GM12878 (cell line): ENCODE data around the gene MKNK1. TPM values are rescaled to one million over a fixed set of nuclear protein-coding genes. Genes with fewer than 3 reads are reported as not detected.

Experiments used
- EP300 ChIP-seq, 2 experiments: fragments of 150-350 bp in 1 of 2; IDR thresholded peaks; 2 replicates each; pipeline ENCODE4 v1.6.1; 2011 to 2012; ENCODE audit warnings: low read depth in 2 of 2, low read length in 2 of 2, borderline replicate concordance in 1 of 2, improper control_type of control experiment in 1 of 2, inconsistent platforms in 1 of 2; ENCODE audit not compliant: control insufficient read depth in 1 of 2
- FOS ChIP-seq: IDR thresholded peaks from 3 replicates; pipeline ENCODE4 v1.6.1; 2011; ENCODE audit warnings: borderline replicate concordance; ENCODE audit not compliant: insufficient read length; ENCODE audit errors: extremely low read depth
- KDM1A ChIP-seq: fragments of 200-600 bp; sonication (generic); IDR thresholded peaks from 2 replicates; pipeline ENCODE4 v1.6.1; 2016; ENCODE audit warnings: borderline replicate concordance
- NBN ChIP-seq: fragments of 450-650 bp; IDR thresholded peaks from 2 replicates; pipeline ENCODE4 v1.6.1; 2016
- POU2F2 ChIP-seq: IDR thresholded peaks from 3 replicates; pipeline ENCODE4 v1.6.1; 2011; ENCODE audit warnings: low read depth, mild to moderate bottlenecking, low read length, borderline replicate concordance
- PRDM15 ChIP-seq: fragments of 450-650 bp; formaldehyde crosslinking; IDR thresholded peaks from 2 replicates; pipeline ENCODE4 v1.4.0; 2020; ENCODE audit warnings: mild to moderate bottlenecking, moderate library complexity
- SUPT20H ChIP-seq: IDR thresholded peaks from 2 replicates; pipeline ENCODE4 v1.6.1; 2011; ENCODE audit warnings: low read depth, mild to moderate bottlenecking, low read length, moderate library complexity, borderline replicate concordance; ENCODE audit not compliant: control insufficient read depth
- ZNF274 ChIP-seq: IDR thresholded peaks from one replicate; pipeline ENCODE4 v1.8.0; 2011; ENCODE audit not compliant: insufficient read length, insufficient read depth
- polyA plus RNA-seq, 11 experiments: library from polyadenylated mRNA; depleted of rRNA in 4 of 11; unstranded in 6 of 11; stranded (reverse) in 5 of 11; fragments of >200 nt; fragmentation: Nextera tagmentation in 4 of 11; fragmentation: Illumina TruSeq in 1 of 11; extraction: Ambion mirVana in 4 of 11; extraction: Trizol in 1 of 11; gene quantifications; 1 replicate in 1 of 11; 2 replicates in 10 of 11; pipeline versions ENCODE4 v1.2.1 to v1.2.3, GENCODE V29; 2011 to 2016; ENCODE audit warnings: inconsistent platforms in 2 of 11, missing spikeins in 2 of 11, low read depth in 1 of 11
- total RNA-seq, 4 experiments: library from RNA; depleted of rRNA in 3 of 4; stranded (reverse); fragments of >200 nt in 3 of 4; fragmentation: Illumina TruSeq in 1 of 4; extraction: Trizol in 1 of 4; gene quantifications; 2 replicates each; pipeline versions ENCODE4 v1.2.1 to v1.2.3, GENCODE V29; 2013 to 2021
- TF ChIP-seq, protein P1 (sequence below): fragments of 450-650 bp; IDR thresholded peaks from 2 replicates; pipeline ENCODE4 v1.6.1; 2014; ENCODE audit warnings: mild to moderate bottlenecking
- TF ChIP-seq, protein P2 (sequence below): fragments of 450-650 bp; IDR thresholded peaks from 2 replicates; pipeline ENCODE4 v1.6.1; 2017; ENCODE audit warnings: mild to moderate bottlenecking, low read depth, inconsistent platforms; ENCODE audit not compliant: poor library complexity, severe bottlenecking
- TF ChIP-seq, protein P3 (sequence below): fragments of 450-650 bp; IDR thresholded peaks from 2 replicates; pipeline ENCODE4 v1.6.1; 2017; ENCODE audit warnings: mild to moderate bottlenecking, moderate library complexity

MKNK1 gene
- total and polyA plus RNA-seq, 10 of the 15 experiments (the other 5 are each of a cell fraction or from before 2014, with no cell fraction given) = 13.7 to 29.9 (median 26.5) TPM

- TF ChIP-seq PRDM15 (CRISPR knock-in tag) (no peak), ZNF274 (no peak), EP300 (IDR thresholded peaks at IDR 0.05; ENCODE audit: borderline replicate concordance in 1 of 2, control insufficient read depth in 1 of 2, low read depth in 2 of 2, low read length in 2 of 2) (no peak), KDM1A (no peak), FOS (no peak), NBN (no peak), SUPT20H (no peak), POU2F2 (no peak)
- TF ChIP-seq, protein P1, sequence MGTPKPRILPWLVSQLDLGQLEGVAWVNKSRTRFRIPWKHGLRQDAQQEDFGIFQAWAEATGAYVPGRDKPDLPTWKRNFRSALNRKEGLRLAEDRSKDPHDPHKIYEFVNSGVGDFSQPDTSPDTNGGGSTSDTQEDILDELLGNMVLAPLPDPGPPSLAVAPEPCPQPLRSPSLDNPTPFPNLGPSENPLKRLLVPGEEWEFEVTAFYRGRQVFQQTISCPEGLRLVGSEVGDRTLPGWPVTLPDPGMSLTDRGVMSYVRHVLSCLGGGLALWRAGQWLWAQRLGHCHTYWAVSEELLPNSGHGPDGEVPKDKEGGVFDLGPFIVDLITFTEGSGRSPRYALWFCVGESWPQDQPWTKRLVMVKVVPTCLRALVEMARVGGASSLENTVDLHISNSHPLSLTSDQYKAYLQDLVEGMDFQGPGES = no peak
- TF ChIP-seq, protein P2, sequence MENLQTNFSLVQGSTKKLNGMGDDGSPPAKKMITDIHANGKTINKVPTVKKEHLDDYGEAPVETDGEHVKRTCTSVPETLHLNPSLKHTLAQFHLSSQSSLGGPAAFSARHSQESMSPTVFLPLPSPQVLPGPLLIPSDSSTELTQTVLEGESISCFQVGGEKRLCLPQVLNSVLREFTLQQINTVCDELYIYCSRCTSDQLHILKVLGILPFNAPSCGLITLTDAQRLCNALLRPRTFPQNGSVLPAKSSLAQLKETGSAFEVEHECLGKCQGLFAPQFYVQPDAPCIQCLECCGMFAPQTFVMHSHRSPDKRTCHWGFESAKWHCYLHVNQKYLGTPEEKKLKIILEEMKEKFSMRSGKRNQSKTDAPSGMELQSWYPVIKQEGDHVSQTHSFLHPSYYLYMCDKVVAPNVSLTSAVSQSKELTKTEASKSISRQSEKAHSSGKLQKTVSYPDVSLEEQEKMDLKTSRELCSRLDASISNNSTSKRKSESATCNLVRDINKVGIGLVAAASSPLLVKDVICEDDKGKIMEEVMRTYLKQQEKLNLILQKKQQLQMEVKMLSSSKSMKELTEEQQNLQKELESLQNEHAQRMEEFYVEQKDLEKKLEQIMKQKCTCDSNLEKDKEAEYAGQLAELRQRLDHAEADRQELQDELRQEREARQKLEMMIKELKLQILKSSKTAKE = no peak
- TF ChIP-seq, protein P3, sequence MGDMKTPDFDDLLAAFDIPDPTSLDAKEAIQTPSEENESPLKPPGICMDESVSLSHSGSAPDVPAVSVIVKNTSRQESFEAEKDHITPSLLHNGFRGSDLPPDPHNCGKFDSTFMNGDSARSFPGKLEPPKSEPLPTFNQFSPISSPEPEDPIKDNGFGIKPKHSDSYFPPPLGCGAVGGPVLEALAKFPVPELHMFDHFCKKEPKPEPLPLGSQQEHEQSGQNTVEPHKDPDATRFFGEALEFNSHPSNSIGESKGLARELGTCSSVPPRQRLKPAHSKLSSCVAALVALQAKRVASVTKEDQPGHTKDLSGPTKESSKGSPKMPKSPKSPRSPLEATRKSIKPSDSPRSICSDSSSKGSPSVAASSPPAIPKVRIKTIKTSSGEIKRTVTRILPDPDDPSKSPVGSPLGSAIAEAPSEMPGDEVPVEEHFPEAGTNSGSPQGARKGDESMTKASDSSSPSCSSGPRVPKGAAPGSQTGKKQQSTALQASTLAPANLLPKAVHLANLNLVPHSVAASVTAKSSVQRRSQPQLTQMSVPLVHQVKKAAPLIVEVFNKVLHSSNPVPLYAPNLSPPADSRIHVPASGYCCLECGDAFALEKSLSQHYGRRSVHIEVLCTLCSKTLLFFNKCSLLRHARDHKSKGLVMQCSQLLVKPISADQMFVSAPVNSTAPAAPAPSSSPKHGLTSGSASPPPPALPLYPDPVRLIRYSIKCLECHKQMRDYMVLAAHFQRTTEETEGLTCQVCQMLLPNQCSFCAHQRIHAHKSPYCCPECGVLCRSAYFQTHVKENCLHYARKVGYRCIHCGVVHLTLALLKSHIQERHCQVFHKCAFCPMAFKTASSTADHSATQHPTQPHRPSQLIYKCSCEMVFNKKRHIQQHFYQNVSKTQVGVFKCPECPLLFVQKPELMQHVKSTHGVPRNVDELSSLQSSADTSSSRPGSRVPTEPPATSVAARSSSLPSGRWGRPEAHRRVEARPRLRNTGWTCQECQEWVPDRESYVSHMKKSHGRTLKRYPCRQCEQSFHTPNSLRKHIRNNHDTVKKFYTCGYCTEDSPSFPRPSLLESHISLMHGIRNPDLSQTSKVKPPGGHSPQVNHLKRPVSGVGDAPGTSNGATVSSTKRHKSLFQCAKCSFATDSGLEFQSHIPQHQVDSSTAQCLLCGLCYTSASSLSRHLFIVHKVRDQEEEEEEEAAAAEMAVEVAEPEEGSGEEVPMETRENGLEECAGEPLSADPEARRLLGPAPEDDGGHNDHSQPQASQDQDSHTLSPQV = no peak
These were observed 74.9 kb downstream of the MKNK1 start (continued) for GRCh38 chr1:46529031-46529630.
